22Rv1 (cell line): ENCODE results near the gene CRB1.

ENCODE experiments used
- ZFX ChIP-seq: fragments of 450-650 bp; IDR thresholded peaks from 2 replicates; pipeline ENCODE4 v1.6.1; 2017; ENCODE audit warnings: antibody characterized with exemption, borderline replicate concordance
- TF ChIP-seq, protein P1 (sequence below): fragments of 450-650 bp; IDR thresholded peaks from 2 replicates; pipeline ENCODE4 v1.5.1; 2017; ENCODE audit warnings: mild to moderate bottlenecking

GRCh38 chr1:197464044-197464443 lies 196.0 kb downstream of the CRB1 start:
- TF ChIP-seq, protein P1, sequence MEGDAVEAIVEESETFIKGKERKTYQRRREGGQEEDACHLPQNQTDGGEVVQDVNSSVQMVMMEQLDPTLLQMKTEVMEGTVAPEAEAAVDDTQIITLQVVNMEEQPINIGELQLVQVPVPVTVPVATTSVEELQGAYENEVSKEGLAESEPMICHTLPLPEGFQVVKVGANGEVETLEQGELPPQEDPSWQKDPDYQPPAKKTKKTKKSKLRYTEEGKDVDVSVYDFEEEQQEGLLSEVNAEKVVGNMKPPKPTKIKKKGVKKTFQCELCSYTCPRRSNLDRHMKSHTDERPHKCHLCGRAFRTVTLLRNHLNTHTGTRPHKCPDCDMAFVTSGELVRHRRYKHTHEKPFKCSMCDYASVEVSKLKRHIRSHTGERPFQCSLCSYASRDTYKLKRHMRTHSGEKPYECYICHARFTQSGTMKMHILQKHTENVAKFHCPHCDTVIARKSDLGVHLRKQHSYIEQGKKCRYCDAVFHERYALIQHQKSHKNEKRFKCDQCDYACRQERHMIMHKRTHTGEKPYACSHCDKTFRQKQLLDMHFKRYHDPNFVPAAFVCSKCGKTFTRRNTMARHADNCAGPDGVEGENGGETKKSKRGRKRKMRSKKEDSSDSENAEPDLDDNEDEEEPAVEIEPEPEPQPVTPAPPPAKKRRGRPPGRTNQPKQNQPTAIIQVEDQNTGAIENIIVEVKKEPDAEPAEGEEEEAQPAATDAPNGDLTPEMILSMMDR: no peak
- no peak for TF ChIP-seq ZFX
